GM23338 (cell line): ENCODE measurements around the gene ZNHIT6. TPM values are rescaled to one million over a fixed set of nuclear protein-coding genes. Genes with fewer than 3 reads are reported as not detected.

Experiments used
- ATAC-seq: fragments of 200-7000 bp; cut with Tn5 transposase; 3 replicates; pipeline ENCODE4 v1.9.1; 2020
- DNase-seq: peaks from one replicate; pipeline ENCODE4 v3.0.0-alpha.2; 2015; ENCODE audit warnings: low spot score
- H2AFZ ChIP-seq: fragments of 200-600 bp; sonication (generic); 2 replicates; pipeline ENCODE4 v1.8.0; 2016; ENCODE audit warnings: antibody characterized with exemption, mild to moderate bottlenecking, moderate library complexity
- H3F3A ChIP-seq: fragments of 200-600 bp; sonication (generic); replicated peaks from 2 replicates; pipeline ENCODE4 v1.8.0; 2017; ENCODE audit warnings: antibody characterized with exemption, mixed run types, low read depth
- H3K27ac ChIP-seq: fragments of 200-600 bp; sonication (generic); 2 replicates; pipeline ENCODE4 v1.6.1; 2016; ENCODE audit warnings: low read depth
- H3K27me3 ChIP-seq: fragments of 200-600 bp; sonication (generic); 2 replicates; pipeline ENCODE4 v1.8.0; 2016; ENCODE audit warnings: mild to moderate bottlenecking, mixed run types, moderate library complexity; ENCODE audit not compliant: insufficient read depth
- H3K36me3 ChIP-seq: fragments of 200-600 bp; sonication (generic); 2 replicates; pipeline ENCODE4 v1.8.0; 2016; ENCODE audit warnings: mild to moderate bottlenecking; ENCODE audit not compliant: insufficient read depth
- H3K4me1 ChIP-seq: fragments of 200-600 bp; sonication (generic); 2 replicates; pipeline ENCODE4 v1.8.0; 2016; ENCODE audit warnings: mild to moderate bottlenecking, moderate library complexity; ENCODE audit not compliant: insufficient read depth
- H3K4me2 ChIP-seq: fragments of 200-600 bp; sonication (generic); 2 replicates; pipeline ENCODE4 v1.7.1; 2017; ENCODE audit warnings: mixed run types
- H3K4me3 ChIP-seq: fragments of 200-600 bp; sonication (generic); 2 replicates; pipeline ENCODE4 v1.6.1; 2016; ENCODE audit warnings: mixed run types
- H3K79me2 ChIP-seq: fragments of 200-600 bp; sonication (generic); replicated peaks from 2 replicates; pipeline ENCODE4 v1.8.0; 2017; ENCODE audit warnings: mild to moderate bottlenecking; ENCODE audit not compliant: insufficient read depth
- H3K9me2 ChIP-seq: fragments of 200-600 bp; sonication (generic); 2 replicates; pipeline ENCODE4 v1.8.0; 2017; ENCODE audit not compliant: insufficient read depth
- H4K20me1 ChIP-seq: fragments of 200-600 bp; sonication (generic); replicated peaks from 2 replicates; pipeline ENCODE4 v1.8.0; 2017; ENCODE audit warnings: mild to moderate bottlenecking; ENCODE audit not compliant: insufficient read depth
- H3K27ac Mint-ChIP-seq: 2 replicates; pipeline ENCODE4 v1.8.0; 2020; ENCODE audit warnings: inconsistent platforms, mild to moderate bottlenecking, moderate library complexity, mixed read lengths
- H3K27me3 Mint-ChIP-seq: 3 replicates; pipeline ENCODE4 v1.8.0; 2022; ENCODE audit warnings: low read depth, mild to moderate bottlenecking, moderate library complexity, mixed read lengths, inconsistent platforms; ENCODE audit not compliant: insufficient read depth, poor library complexity
- H3K36me3 Mint-ChIP-seq: 3 replicates; pipeline ENCODE4 v1.8.0; 2021; ENCODE audit warnings: low read depth, mild to moderate bottlenecking, inconsistent platforms, moderate library complexity, mixed read lengths
- H3K4me1 Mint-ChIP-seq: 3 replicates; pipeline ENCODE4 v1.8.0; 2020; ENCODE audit warnings: mild to moderate bottlenecking, inconsistent platforms, mixed read lengths
- H3K4me3 Mint-ChIP-seq: 3 replicates; pipeline ENCODE4 v1.8.0; 2021; ENCODE audit warnings: moderate library complexity, mild to moderate bottlenecking, inconsistent platforms, mixed read lengths
- H3K9me3 Mint-ChIP-seq: 3 replicates; pipeline ENCODE4 v1.8.0; 2020; ENCODE audit warnings: moderate library complexity, mild to moderate bottlenecking, inconsistent platforms, mixed read lengths
- CREB1 ChIP-seq: fragments of 250-450 bp; sonication (Bioruptor Pico); IDR thresholded peaks from 2 replicates; pipeline ENCODE4 v1.5.0; 2020; ENCODE audit warnings: low read depth, mild to moderate bottlenecking, moderate library complexity
- CTCF ChIP-seq, 2 experiments: fragments of 200-600 bp in 1 of 2; sonication (generic) in 1 of 2; conservative IDR thresholded peaks; 2 replicates each; pipeline versions ENCODE4 v1.5.1 to v1.6.1; 2016 to 2017; ENCODE audit warnings: antibody characterized with exemption in 2 of 2, low read depth in 2 of 2, mild to moderate bottlenecking in 2 of 2, moderate library complexity in 1 of 2
- ETS1 ChIP-seq: IDR thresholded peaks from 2 replicates; pipeline ENCODE4 v1.6.1; 2016; ENCODE audit warnings: antibody characterized with exemption
- EZH2 ChIP-seq: fragments of 200-600 bp; sonication (generic); IDR thresholded peaks from one replicate; pipeline ENCODE4 v1.8.0; 2017; ENCODE audit warnings: antibody characterized with exemption, mild to moderate bottlenecking, low read depth; ENCODE audit not compliant: unreplicated experiment
- EZH2phosphoT487 ChIP-seq: fragments of 200-600 bp; sonication (generic); IDR thresholded peaks from one replicate; pipeline ENCODE4 v1.8.1; 2018; ENCODE audit warnings: antibody characterized with exemption; ENCODE audit not compliant: unreplicated experiment
- JUNB ChIP-seq: IDR thresholded peaks from one replicate; pipeline ENCODE4 v1.6.1; 2016; ENCODE audit warnings: antibody characterized with exemption; ENCODE audit not compliant: unreplicated experiment
- NANOG ChIP-seq: IDR thresholded peaks from 2 replicates; pipeline ENCODE4 v1.6.1; 2016; ENCODE audit warnings: antibody characterized with exemption, borderline replicate concordance
- POLR2AphosphoS5 ChIP-seq: IDR thresholded peaks from 2 replicates; pipeline ENCODE4 v1.6.1; 2016; ENCODE audit warnings: antibody characterized with exemption, low read depth
- ZNF114 ChIP-seq: fragments of 250-450 bp; sonication (Bioruptor Pico); IDR thresholded peaks from 2 replicates; pipeline ENCODE4 v1.5.0; 2020; ENCODE audit warnings: mild to moderate bottlenecking, moderate library complexity
- ZNF331 ChIP-seq: fragments of 250-450 bp; sonication (Bioruptor Pico); IDR thresholded peaks from 2 replicates; pipeline ENCODE4 v1.5.0; 2020; ENCODE audit warnings: low read depth, mild to moderate bottlenecking, moderate library complexity
- ZNF462 ChIP-seq: fragments of 250-450 bp; sonication (Bioruptor Pico); IDR thresholded peaks from 2 replicates; pipeline ENCODE4 v1.5.0; 2020; ENCODE audit warnings: mild to moderate bottlenecking, moderate library complexity
- polyA plus RNA-seq: library from polyadenylated mRNA; unstranded; fragments of >200 nt; fragmentation: Nextera tagmentation; extraction: Ambion mirVana; gene quantifications from 2 replicates; pipeline ENCODE4 v1.2.1, GENCODE V29; 2016
- total RNA-seq: library from RNA; depleted of rRNA; stranded (reverse); fragments of >200 nt; shearing (Covaris generic); gene quantifications from 2 replicates; pipeline ENCODE4 v1.2.3, GENCODE V29; 2014

ZNHIT6 gene
- total and polyA plus RNA-seq, 2 experiments from 2014 or later, result 17.3 to 20.9 TPM

GRCh38 chr1:85748120-85748519 is 39.9 kb upstream of the ZNHIT6 start:
- no peak for TF ChIP-seq ZNF462 (CRISPR knock-in tag)
- no peak for TF ChIP-seq EZH2
- TF ChIP-seq CREB1 (CRISPR knock-in tag), result no peak
- TF ChIP-seq NANOG, result no peak
- TF ChIP-seq ZNF331 (CRISPR knock-in tag), result no peak
- no peak for TF ChIP-seq JUNB
- no peak for TF ChIP-seq EZH2phosphoT487
- no peak for TF ChIP-seq ZNF114 (CRISPR knock-in tag)
- TF ChIP-seq POLR2AphosphoS5, result no peak
- TF ChIP-seq CTCF (conservative IDR thresholded peaks at IDR 0.05; ENCODE audit: low read depth in 2 of 2), result no peak
- TF ChIP-seq ETS1, result no peak
- Histone ChIP-seq H3K27ac (no peak overlapping the region), H4K20me1 (no peaks in the 10 kb centered on the region), H3K9me2 (no peaks in the 10 kb centered on the region), H3K4me1 (no peaks in the 10 kb centered on the region), H3K79me2 (no peaks in the 10 kb centered on the region), H3K27me3 (no peaks in the 10 kb centered on the region), H2AFZ (no peak overlapping the region), H3K36me3 (no peaks in the 10 kb centered on the region), H3K4me3 (no peak overlapping the region), H3K4me2 (no peak overlapping the region), H3F3A (no peaks in the 10 kb centered on the region)
- DNase-seq (no peak), ATAC-seq (no peak)
- Mint-ChIP-seq H3K9me3 (peaks cover 3% of the 10 kb centered on the region; the same call in 1 of the 3 replicates), H3K27me3 (peaks cover 4% of the 10 kb centered on the region), H3K27ac (no peak overlapping the region), H3K4me3 (no peak overlapping the region), H3K4me1 (peaks cover 2% of the 10 kb centered on the region; the same call in 1 of the 3 replicates), H3K36me3 (0 out of 3 replicates have a peak, but pooled peaks cover 3% of the 10 kb centered on the region)
